ES-I3 (cell line): ENCODE measurements around the gene RPSA.
A peak's percentile ranks its signal among the peaks of the same experiment; 100 is the strongest.
"Not testable (repeated sequence)": the region's sequence is repeated elsewhere in the genome, so short reads cannot be mapped to it uniquely, and the experiment has no call there.

ENCODE experiments used
- H3K36me3 ChIP-seq: 2 replicates; pipeline ENCODE4 v1.6.1; 2013; ENCODE audit warnings: mild to moderate bottlenecking, low read length, control low read depth, moderate library complexity; ENCODE audit not compliant: insufficient read depth
- H3K4me1 ChIP-seq: 2 replicates; pipeline ENCODE4 v1.6.1; 2013; ENCODE audit warnings: mild to moderate bottlenecking, control low read depth, low read length; ENCODE audit not compliant: insufficient read depth
- H3K9ac ChIP-seq: 2 replicates; pipeline ENCODE4 v1.6.1; 2013; ENCODE audit warnings: low read depth, mild to moderate bottlenecking, low read length, moderate library complexity
- H3K9me3 ChIP-seq: 2 replicates; pipeline ENCODE4 v1.6.1; 2013; ENCODE audit warnings: mild to moderate bottlenecking, low read length, moderate library complexity; ENCODE audit not compliant: control insufficient read depth, insufficient read depth

Gene RPSA

GRCh38 chr3:39406368-39407258 lies at the start of gene RPSA:
TSS of gene RPSA (plus strand) at chr3:39406720. CDS start at chr3:39407654, 934 bp downstream.
- peak within 1 kb of the TSS; percentile 92 for H3K9ac ChIP-seq
- no peaks in the 10 kb centered on the region for H3K9me3 ChIP-seq
- peaks cover 38% of the 10 kb centered on the region for H3K36me3 ChIP-seq
- H3K4me1 ChIP-seq: peaks cover 17% of the 10 kb centered on the region; the same call in 1 of the 2 replicates

DNA sequence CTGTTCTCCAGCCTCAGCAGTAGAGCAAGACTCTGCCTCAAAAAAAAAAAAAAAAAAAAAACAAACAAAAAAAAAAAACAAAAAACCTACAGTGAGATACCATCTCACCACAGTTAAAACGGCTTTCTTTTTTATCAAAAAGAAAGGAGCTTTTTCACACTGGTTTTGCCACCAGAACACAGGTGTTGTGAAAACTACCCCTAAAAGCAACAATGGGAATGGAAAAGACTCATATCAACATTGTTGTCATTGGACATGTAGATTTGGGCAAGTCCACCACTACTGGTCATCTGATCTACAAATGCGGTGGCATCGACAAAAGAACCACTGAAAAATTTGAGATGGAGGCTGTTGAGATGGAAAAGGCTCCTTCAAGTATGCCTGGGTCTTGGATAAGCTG lies 48.2 kb upstream of the RPSA start:
- Histone ChIP-seq H3K9me3 (no peaks in the 10 kb centered on the region), H3K4me1 (no peaks in the 10 kb centered on the region), H3K9ac (no peak overlapping the region), H3K36me3 (no peaks in the 10 kb centered on the region)

DNA sequence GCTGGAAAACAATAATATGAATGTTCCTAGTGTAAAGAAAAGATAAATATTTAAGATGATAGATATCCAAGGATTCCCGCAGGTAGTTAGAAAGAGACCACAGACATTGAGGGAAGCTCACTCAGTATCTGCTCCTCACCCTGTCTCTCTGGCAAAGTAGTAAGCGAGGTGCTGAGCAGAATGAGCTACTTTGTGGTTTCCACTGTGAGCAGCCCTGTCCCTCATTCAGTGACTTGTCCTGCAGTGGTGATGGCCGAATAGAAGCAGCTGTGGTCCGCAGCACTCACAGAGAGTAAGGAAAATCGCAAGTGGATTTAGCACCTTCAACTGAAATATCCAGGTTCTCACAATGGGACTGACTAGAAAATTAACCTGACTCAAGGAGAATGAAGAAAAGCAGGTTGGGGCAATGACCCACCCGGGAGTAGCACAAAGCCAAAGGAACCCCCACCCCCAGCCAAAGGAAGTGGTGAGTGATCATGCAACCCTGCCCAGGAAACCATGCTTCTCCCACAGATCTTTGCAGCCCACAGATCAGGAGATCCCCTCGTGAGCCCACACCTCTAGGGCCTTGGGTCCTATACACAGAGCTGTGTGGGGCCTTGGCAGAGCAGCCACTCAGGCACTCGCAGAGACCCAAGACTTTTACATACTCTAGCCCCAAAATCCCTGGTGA lies 45.1 kb upstream of the RPSA start:
- Histone ChIP-seq H3K9ac (no peak overlapping the region), H3K36me3 (no peaks in the 10 kb centered on the region), H3K4me1 (no peaks in the 10 kb centered on the region), H3K9me3 (no peaks in the 10 kb centered on the region)

DNA sequence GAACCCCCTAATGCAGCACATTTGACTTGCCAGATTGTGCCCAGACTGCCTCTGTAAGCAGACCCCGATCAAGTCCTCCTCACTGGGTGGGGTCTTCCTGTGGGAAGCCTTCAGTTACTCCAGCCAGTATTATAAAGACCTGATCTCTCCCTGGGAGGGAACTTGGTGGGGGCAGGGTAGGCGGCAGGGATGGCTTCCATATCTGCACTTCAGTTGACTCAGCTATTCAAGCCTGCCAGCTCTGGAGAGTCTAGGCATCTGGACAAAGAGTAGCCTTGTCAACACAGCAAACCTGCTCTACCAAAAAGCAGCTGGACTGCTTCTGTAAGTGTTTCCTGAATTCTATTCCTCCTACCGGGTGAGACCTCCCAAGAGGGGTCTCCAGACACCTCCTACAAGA lies 44.3 kb upstream of the RPSA start:
- Histone ChIP-seq H3K36me3 (no peaks in the 10 kb centered on the region), H3K9me3 (no peaks in the 10 kb centered on the region), H3K4me1 (no peaks in the 10 kb centered on the region), H3K9ac (no peak overlapping the region)

DNA sequence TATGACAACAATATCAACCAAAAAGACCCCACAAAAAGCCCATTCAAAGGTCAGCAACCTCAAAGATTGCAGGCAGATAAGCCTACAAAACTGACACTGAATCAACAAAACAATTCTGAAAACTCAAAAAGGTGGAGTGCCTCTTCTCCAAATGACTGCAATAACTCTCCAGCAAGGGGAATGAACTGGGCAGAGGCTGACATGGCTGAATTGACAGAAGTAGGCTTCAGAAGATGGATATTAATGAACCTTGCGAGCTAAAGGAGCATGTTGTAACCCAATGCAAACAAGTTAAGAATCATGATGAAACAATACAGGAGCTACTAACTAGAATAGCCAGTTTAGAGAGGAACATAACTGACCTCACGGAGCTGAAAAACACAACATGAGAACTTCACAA lies 43.7 kb upstream of the RPSA start:
- no peaks in the 10 kb centered on the region for H3K9me3 ChIP-seq
- H3K9ac ChIP-seq: no peak overlapping the region
- no peaks in the 10 kb centered on the region for H3K4me1 ChIP-seq
- no peaks in the 10 kb centered on the region for H3K36me3 ChIP-seq

DNA sequence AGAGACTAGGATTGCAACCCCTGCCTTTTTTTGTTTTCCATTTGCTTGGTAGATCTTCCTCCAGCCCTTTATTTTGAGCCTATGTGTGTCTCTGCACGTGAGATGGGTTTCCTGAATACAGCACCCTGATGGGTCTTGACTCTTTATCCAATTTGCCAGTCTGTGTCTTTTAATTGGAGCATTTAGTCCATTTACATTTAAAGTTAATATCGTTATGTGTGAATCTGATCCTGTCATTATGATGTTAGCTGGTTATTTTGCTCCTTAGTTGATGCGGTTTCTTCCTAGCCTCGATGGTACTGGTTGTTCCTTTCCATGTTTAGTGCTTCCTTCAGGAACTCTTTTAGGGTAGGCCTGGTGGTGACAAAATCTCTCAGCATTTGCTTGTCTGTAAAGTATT lies 36.1 kb upstream of the RPSA start:
- not testable (repeated sequence) for H3K36me3 ChIP-seq, H3K9me3 ChIP-seq, H3K4me1 ChIP-seq, H3K9ac ChIP-seq

GRCh38 chr3:39372833-39373232 lies 33.7 kb upstream of the RPSA start:
- peaks cover 4% of the 10 kb centered on the region; the same call in 1 of the 2 replicates for H3K9me3 ChIP-seq
- H3K36me3 ChIP-seq: no peaks in the 10 kb centered on the region
- H3K4me1 ChIP-seq: peaks cover 15% of the 10 kb centered on the region
- H3K9ac ChIP-seq: no peak overlapping the region

- H3K9ac ChIP-seq: no peak overlapping the region
- H3K9me3 ChIP-seq: peaks cover 4% of the 10 kb centered on the region; the same call in 1 of the 2 replicates
- peaks cover 17% of the 10 kb centered on the region for H3K4me1 ChIP-seq
- H3K36me3 ChIP-seq: no peaks in the 10 kb centered on the region
These were observed 29.4 kb upstream of the RPSA start for GRCh38 chr3:39376959-39377634.

GRCh38 chr3:39378088-39378487 lies 28.4 kb upstream of the RPSA start:
- peaks cover 17% of the 10 kb centered on the region for H3K4me1 ChIP-seq
- peaks cover 3% of the 10 kb centered on the region; the same call in 1 of the 2 replicates for H3K9me3 ChIP-seq
- no peaks in the 10 kb centered on the region for H3K36me3 ChIP-seq
- H3K9ac ChIP-seq: no peak overlapping the region

DNA sequence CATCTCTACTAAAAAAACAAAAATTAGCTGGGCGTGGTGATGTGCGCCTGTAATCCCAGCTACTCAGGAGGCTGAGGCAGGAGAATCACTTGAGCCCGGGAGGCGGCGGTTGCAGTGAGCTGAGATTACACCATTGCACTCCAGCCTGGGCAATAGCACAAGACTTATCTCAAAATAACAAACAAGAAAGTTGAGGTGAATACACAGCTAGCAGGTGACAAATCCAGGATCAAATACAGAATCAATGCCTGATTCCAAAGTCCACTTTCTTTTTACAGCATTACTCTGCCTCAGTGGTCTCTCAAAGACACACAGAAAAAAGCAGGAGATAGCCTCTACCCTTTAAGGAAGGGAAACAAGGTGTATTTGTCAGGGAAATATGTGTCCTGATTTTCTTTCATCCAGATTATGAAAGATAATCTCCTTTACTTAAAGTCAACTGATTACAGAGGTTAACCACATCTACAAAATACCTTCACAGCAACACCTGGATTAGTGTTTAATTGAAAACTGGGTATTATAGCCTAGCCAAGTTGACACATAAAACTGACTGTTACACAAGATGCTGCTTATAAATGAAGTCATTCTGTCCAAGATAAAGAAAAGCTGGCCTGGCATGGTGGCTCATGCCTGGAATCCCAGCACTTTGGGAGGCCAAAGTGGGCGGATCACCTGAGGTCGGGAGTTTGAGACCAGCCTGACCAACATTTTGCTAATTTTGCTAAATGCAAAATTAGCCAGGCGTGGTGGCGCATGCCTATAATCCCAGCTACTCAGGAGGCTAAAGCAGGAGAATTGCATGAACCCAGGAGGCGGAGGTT lies 27.4 kb upstream of the RPSA start:
- Histone ChIP-seq H3K4me1 (peaks cover 17% of the 10 kb centered on the region), H3K36me3 (no peaks in the 10 kb centered on the region), H3K9me3 (no peaks in the 10 kb centered on the region), H3K9ac (no peak overlapping the region)

DNA sequence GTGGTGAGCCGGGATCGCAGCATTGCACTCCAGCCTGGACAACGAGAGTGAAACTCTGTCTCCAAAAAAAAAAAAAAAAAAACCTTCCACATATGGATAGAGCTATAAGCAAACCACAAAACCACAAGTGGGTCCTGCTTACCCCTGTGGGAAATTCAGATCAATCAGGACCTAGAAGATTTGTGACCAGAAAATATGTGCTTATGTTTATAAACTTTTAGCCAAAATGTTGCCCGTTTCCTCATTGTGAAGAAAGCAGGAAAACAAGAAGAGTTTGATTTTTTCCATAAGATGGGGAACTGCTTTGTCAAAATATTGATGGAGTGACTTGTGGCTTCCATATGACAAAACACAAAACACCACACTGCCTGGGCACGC lies 26.8 kb upstream of the RPSA start:
- Histone ChIP-seq H3K36me3 (no peaks in the 10 kb centered on the region), H3K9ac (no peak overlapping the region), H3K4me1 (peaks cover 17% of the 10 kb centered on the region), H3K9me3 (no peaks in the 10 kb centered on the region)

DNA sequence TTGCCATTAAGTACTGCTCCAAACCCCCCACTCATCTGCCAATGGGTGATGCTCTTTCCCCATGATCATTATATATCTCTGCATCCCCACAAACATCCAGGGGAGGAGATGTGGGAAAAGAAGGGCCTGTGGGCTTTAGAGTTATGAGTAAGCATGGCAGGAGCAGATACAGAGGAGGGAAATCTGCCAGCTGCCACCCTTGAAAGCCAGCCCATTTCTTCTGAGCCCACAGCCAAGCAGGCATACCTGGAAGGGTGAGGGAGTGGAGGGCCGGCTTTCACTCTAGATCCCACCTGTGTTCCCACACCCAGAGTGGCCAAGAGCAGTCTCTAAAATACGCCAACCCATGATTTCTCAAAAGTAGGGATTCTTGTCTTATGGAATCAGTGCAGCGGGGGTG lies 25.1 kb upstream of the RPSA start:
- H3K36me3 ChIP-seq: no peaks in the 10 kb centered on the region
- no peaks in the 10 kb centered on the region for H3K9me3 ChIP-seq
- H3K4me1 ChIP-seq: peaks cover 21% of the 10 kb centered on the region
- no peak overlapping the region for H3K9ac ChIP-seq

DNA sequence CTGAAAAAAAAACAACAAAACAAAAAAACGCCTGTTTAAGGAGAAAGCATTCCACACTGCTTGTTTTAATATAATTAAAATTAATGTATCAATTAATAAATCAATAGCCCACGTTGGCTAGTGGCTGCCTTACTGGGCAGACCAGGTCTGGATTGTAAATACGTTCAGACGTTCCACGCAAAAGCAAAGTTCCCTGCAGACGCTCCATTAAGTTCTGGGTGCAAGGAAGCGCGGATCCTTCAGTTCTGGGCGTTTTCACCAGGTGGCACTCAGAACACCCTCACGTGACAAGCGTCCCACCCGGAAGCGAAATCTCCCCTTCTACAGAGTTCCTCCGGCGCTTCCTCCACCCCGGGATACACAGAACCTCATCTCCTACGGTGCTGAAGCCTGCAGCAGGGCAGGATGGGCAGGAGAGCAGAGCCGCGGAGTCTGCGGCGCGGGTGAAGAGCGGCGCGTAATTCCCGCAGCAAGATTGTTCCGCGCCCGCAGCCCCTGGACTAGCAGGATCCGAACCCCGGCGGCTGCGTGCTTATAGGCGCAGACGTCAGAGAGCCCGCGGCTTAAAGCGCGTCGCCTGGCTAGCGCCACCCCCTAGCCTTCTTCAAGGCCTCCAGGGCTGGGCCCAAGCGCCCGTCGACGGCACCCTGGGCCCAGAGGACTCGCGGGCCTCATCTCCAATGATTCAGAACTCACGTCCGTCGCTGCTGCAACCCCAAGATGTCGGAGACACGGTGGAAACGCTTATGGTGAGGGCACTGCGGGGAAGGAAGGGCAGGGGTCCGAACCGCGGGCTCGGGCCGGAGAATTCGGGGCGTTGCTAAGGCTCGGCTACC lies 23.3 kb upstream of the RPSA start, which contains the start of gene SLC25A38:
Gene SLC25A38 (plus strand): TSS at position 326 of the 836 bp plus-strand sequence. CDS start 355 bp downstream, at position 681.
- H3K4me1 ChIP-seq: peaks cover 10% of the 10 kb centered on the region
- no peaks in the 10 kb centered on the region for H3K9me3 ChIP-seq
- no peaks in the 10 kb centered on the region for H3K36me3 ChIP-seq
- H3K9ac ChIP-seq: peak within 1 kb of the TSS; percentile 76
